Small intestine (tissue), 7 donors: ENCODE measurements around the gene IBTK. TPM values are rescaled to one million over a fixed set of nuclear protein-coding genes. Genes with fewer than 3 reads are reported as not detected.

ENCODE experiments used
- DNase-seq, 2 donors: peaks; one replicate each; pipeline versions ENCODE4 v3.0.0 to v3.0.0-alpha.2; 2013
- FAIRE-seq: peaks from 2 replicates; lab custom pipeline; 2012; peaks lifted over from hg19 to GRCh38; lab: Jason Lieb, UNC
- H3K27ac ChIP-seq, 3 donors: one replicate each; pipeline ENCODE4 v1.5.1; 2013; ENCODE audit warnings: low read length in 2 of 3, mild to moderate bottlenecking in 2 of 3, control low read depth in 1 of 3, inconsistent platforms in 1 of 3, low read depth in 1 of 3, moderate library complexity in 1 of 3
- H3K27me3 ChIP-seq, 3 donors: one replicate each; pipeline ENCODE4 v1.6.1; 2013; ENCODE audit warnings: low read length in 3 of 3, inconsistent platforms in 1 of 3; ENCODE audit not compliant: control insufficient read depth in 3 of 3, insufficient read depth in 3 of 3
- H3K36me3 ChIP-seq, 3 donors: one replicate each; pipeline ENCODE4 v1.6.1; 2013; ENCODE audit warnings: low read length in 3 of 3, inconsistent platforms in 1 of 3, low read depth in 1 of 3, mild to moderate bottlenecking in 1 of 3, moderate library complexity in 1 of 3; ENCODE audit not compliant: control insufficient read depth in 3 of 3, insufficient read depth in 2 of 3
- H3K4me1 ChIP-seq, 3 donors: one replicate each; pipeline ENCODE4 v1.6.1; 2013; ENCODE audit warnings: low read length in 2 of 3, inconsistent platforms in 1 of 3, low read depth in 1 of 3, mild to moderate bottlenecking in 1 of 3, moderate library complexity in 1 of 3; ENCODE audit not compliant: control insufficient read depth in 3 of 3, insufficient read depth in 2 of 3
- H3K4me3 ChIP-seq, 3 donors: one replicate each; pipeline ENCODE4 v1.5.1; 2013; ENCODE audit warnings: low read length in 3 of 3, control low read depth in 1 of 3, inconsistent platforms in 1 of 3, low read depth in 1 of 3, mild to moderate bottlenecking in 1 of 3, moderate library complexity in 1 of 3
- H3K9me3 ChIP-seq, 2 donors: one replicate each; pipeline ENCODE4 v1.6.1; 2013; ENCODE audit warnings: low read depth in 1 of 2, low read length in 1 of 2; ENCODE audit not compliant: control insufficient read depth in 2 of 2, insufficient read depth in 1 of 2
- WGBS, 3 donors: extraction: QIAGEN DNeasy Blood & Tissue Kit; methylation state at CpG; one replicate each; pipeline ENCODE4 v1.1.7; 2013; 5-methylcytosine and 5-hydroxymethylcytosine counted together
- polyA plus RNA-seq, 4 donors: library from polyadenylated mRNA; stranded (reverse) in 3 of 4; unstranded in 1 of 4; fragments of 200-250 nt in 3 of 4; fragments of 120-200 nt in 1 of 4; gene quantifications; one replicate each; pipeline versions ENCODE4 v1.2.1 to v1.2.3, GENCODE V29; 2013
- donor health status: healthy with polysubstance abuse.
- donor health status: control.
- donor health status: control.
- donor health status: Bipolar disorder and iron deficiency.
- donor health status: healthy.

Gene IBTK
- polyA plus RNA-seq, 4 donors, result 19.1 to 40.7 (median 28.9) TPM

DNA sequence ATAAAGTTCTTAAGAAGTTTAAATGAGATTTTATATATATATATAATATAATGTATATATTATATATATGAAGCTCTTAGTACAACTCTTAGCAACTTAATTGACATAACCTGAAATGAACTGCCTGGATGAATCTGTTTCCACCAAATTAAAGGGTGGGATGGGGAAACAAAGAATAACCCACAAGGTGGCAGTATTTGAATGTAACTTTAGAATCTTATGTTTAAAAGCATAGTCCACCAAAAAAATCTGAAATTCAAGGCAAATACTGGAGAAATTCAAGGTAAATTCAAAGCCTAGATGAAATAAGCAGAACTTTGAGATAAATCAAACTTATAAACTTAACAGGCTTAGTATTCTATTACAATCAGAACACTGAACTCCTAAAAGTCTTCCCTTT is 4.4 kb upstream of the IBTK start:
- H3K27ac ChIP-seq, result no peak overlapping the region
- H3K4me3 ChIP-seq, result no peak overlapping the region
- H3K4me1 ChIP-seq, result peaks cover 0 to 8% (median 3%) of the 10 kb centered on the region in 3 donors
- H3K36me3 ChIP-seq, result no peaks in the 10 kb centered on the region
- H3K9me3 ChIP-seq, result no peaks in the 10 kb centered on the region
- DNase-seq (peak; percentile 14 to 26), FAIRE-seq (no peak)
- H3K27me3 ChIP-seq, result peaks cover 0 to 2% (median 0%) of the 10 kb centered on the region in 3 donors

DNA sequence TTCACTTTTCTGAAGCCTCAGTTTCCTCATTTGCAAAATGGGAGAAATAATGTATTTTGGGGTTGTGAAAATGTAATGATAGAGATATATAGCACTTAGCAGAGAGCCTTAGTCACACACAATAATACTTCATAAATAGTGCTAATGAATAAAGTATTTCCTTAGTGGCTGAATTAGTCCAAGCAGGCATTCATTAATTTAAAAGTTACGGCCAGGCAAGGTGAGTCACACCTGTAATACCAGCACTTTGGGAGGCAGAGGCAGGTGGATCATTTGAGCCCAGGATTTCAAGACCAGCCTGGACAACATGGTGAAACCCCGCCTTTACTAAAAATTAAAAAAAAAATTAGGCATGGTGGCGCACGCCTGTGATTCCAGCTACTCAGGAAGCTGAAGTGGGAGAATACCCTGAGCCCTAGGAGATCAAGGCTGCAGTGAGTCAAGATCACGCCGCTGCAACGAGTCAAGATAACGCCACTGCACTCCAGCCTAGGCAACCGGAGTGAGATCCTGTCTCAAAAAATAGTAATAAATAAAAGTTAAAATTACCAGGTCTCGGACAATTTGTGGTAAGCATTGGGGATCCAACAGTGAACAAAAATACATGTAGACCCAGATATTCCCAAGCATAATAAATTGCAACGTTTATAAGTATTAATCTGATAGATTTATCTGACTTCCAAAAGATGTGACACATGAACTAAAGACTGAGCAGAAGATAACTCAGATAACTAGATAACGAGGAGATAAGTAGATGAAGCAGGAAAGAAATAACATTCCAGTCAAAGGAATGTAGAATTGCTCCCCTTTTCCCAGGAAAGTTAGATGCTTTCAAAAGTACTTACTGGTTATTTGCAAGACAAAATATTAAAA is 2.1 kb upstream of the IBTK start:
- FAIRE-seq (no peak), DNase-seq (no peak)
- Histone ChIP-seq H3K9me3 (no peaks in the 10 kb centered on the region), H3K4me3 (no peak overlapping the region), H3K27ac (no peak overlapping the region), H3K4me1 (peaks cover 0 to 14% (median 7%) of the 10 kb centered on the region in 3 donors), H3K27me3 (peaks cover 0 to 2% (median 0%) of the 10 kb centered on the region in 3 donors), H3K36me3 (no peaks in the 10 kb centered on the region)
- WGBS, 3 donors, result 83 to 91% (median 87%) methylated on average over 12 of the region's 12 CpGs

DNA sequence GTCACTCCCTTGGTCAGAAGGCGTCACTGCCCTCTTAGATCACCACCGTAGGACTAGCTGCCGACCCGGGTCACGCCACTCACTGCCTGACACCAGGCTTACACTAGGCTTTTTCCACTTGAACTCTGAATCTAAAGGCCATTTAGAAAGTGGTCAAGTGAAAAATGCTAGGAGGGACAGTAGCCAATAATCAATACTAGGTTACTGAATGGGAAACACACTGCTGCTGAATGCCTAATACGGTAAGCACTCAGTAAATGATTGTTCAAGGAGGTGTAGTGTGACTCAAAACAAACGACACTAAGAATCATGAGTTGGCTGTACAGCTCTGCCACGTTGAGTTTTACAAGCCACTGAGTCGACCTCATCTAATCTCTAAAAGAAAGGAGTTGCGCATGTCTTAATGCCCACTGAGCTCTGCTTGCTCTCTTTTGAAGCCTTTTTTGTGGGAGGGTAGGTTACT is 760 bp upstream of the IBTK start:
- WGBS, 3 donors, result 7 to 26% (median 9%) methylated on average over 10 of the region's 10 CpGs

DNA sequence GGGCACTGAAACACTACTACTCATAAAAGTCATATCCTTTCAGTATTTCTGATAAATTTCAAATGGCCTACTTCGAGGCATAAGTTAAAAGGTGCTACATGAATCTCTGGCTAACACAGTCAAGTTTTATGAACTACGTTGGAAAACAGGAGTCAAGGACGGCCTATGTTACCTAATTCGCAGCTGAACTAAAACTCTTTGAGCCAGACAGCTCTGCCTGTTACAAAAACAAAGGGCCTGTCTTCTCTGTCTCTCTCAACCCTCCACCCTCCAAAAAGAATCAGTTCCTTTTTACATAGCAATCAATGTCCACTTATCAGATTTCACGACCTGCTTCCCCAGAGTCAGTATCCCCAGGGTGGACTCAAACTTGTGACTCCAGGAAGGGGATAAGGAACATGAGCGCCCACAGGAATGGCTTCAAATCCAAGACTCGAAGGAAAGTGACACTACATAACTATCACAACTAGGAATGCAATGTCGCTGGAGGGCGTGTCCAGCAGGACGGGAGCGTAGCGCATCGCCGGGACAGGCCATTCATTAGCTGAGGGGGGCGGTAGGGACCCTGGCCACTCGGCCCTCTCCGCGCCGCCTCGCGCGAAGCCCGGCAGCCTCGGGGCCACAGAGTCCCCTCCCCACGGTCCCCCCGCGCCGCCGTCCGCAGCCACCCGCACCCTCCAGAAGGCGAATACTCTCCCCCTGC is 591 bp downstream of the IBTK start:
- peak; percentile 63 to 89 for DNase-seq
- Histone ChIP-seq H3K4me1 (peaks cover 0 to 14% (median 11%) of the 10 kb centered on the region in 3 donors), H3K36me3 (no peaks in the 10 kb centered on the region), H3K27ac (peak overlapping the region; percentile 93 to 99 (median 95)), H3K4me3 (peak overlapping the region; percentile 84 to 96 (median 85)), H3K9me3 (no peaks in the 10 kb centered on the region), H3K27me3 (peaks cover 0 to 2% (median 0%) of the 10 kb centered on the region in 3 donors)
- no peak for FAIRE-seq
- 1 to 2% (median 1%) methylated on average over 30 to 32 of the region's 32 CpGs for WGBS, 3 donors

More for the DNA sequence above, 760 bp upstream of the IBTK start:
- DNase-seq (peak; percentile 73 to 81), FAIRE-seq (no peak)
- Histone ChIP-seq H3K4me1 (peaks cover 0 to 14% (median 11%) of the 10 kb centered on the region in 3 donors), H3K9me3 (no peaks in the 10 kb centered on the region), H3K27ac (peak overlapping the region; percentile 93 to 99 (median 95)), H3K4me3 (peak overlapping the region; percentile 13 to 96 (median 85)), H3K36me3 (no peaks in the 10 kb centered on the region), H3K27me3 (peaks cover 0 to 2% (median 0%) of the 10 kb centered on the region in 3 donors)

DNA sequence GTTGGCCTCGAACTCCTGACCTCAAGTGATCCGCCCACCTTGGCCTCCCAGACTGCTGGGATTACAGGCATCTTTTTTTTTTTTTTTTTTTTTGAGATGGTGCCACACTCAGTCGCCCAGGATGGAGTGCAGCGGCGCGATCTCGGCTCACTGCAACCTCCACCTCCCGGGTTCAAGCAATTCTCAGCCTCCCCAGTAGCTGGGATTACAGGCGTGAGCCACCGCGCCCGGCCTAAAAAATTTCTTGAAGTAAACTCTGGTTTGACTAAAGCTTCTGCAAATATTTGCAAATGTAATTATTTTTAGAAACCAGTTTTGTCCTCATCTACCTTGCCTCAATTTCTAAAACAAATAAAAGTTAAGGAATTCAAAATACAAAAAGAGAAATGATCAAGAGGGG is 1.2 kb downstream of the IBTK start:
- no peak for DNase-seq
- H3K27ac ChIP-seq, result peak overlapping the region in 1 of 3 donors; percentile 99

DNA sequence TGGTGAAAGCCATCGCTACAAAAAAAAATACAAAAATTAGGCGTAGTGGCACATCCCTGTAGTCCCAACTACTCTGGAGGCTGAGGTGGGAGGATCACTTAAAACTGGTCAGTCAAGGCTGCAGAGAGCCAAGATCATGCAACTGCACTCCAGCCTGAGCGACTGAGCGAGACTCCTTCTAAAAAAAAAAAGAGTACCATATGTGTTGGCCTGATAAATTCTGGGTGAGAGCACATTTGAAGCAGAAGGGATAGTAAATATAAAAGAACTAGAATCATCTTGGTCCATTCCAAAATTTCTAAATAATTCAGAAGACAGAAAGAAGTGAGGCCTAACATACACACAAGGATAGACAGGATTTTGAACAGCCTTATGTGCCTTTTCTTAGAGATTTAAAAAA is 2.2 kb downstream of the IBTK start:
- Histone ChIP-seq H3K36me3 (no peaks in the 10 kb centered on the region), H3K4me1 (peaks cover 0 to 14% (median 11%) of the 10 kb centered on the region in 3 donors), H3K4me3 (no peak overlapping the region), H3K27me3 (peaks cover 0 to 2% (median 0%) of the 10 kb centered on the region in 3 donors), H3K9me3 (no peaks in the 10 kb centered on the region), H3K27ac (no peak overlapping the region)
- WGBS, 3 donors, result 96 to 98% (median 98%) methylated on average over 4 of the region's 4 CpGs
- FAIRE-seq (no peak), DNase-seq (no peak)

More for the DNA sequence above, 1.2 kb downstream of the IBTK start:
- no peak for FAIRE-seq
- Histone ChIP-seq H3K9me3 (no peaks in the 10 kb centered on the region), H3K36me3 (no peaks in the 10 kb centered on the region), H3K4me3 (peak overlapping the region in 2 of 3 donors; percentile 85 to 96), H3K27me3 (peaks cover 0 to 2% (median 0%) of the 10 kb centered on the region in 3 donors), H3K4me1 (peaks cover 0 to 14% (median 11%) of the 10 kb centered on the region in 3 donors)
- 65 to 85% (median 81%) methylated on average over 12 of the region's 12 CpGs for WGBS, 3 donors

DNA sequence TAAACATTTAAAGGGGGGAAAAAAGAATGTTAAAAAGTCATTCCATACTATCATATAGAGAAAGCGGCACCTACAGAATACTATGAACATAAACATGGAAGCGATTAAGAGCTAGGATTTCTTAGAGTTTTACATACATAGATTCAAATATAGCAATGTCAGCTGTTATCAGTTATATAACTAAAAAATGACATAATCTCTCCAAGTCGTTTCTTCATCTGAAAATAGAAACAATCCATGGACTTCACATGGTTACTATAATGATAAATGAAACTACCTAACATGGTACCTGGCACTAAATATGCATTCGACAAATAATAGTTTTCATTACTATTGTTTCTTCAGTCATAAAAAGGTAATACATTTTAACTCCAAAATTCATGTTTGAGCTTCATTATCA is 3.7 kb downstream of the IBTK start:
- Histone ChIP-seq H3K4me1 (peaks cover 0 to 11% (median 11%) of the 10 kb centered on the region in 3 donors), H3K9me3 (no peaks in the 10 kb centered on the region), H3K36me3 (peaks cover 0 to 6% (median 3%) of the 10 kb centered on the region in 3 donors), H3K27ac (no peak overlapping the region), H3K4me3 (no peak overlapping the region), H3K27me3 (no peaks in the 10 kb centered on the region)
- 75 to 77% (median 76%) methylated on average over 4 of the region's 4 CpGs for WGBS, 3 donors
- FAIRE-seq (no peak), DNase-seq (no peak)

DNA sequence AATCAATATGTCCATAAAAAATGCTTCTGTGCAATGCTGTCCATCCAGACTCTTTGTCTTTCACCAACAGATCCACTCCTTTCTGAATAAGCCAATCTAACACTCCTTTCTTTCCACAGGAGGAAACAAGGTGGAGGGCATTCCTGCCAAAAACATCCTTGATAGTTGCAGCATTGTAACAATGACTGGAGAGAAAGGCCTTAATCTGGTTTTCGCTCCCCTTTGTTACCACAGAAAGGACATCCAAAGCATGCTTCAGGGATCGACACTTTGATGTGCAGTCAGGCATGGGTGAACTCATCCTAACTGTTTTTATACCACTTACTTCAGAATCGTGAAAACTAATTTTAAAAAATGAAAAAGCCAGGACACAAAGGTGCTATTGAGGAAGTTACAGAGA is 7.4 kb downstream of the IBTK start:
- Histone ChIP-seq H3K27me3 (no peaks in the 10 kb centered on the region), H3K27ac (no peak overlapping the region), H3K4me3 (no peak overlapping the region), H3K4me1 (peaks cover 0 to 8% (median 0%) of the 10 kb centered on the region in 3 donors), H3K36me3 (peaks cover 0 to 20% (median 3%) of the 10 kb centered on the region in 3 donors), H3K9me3 (no peaks in the 10 kb centered on the region)
- 92 to 93% (median 92%) methylated on average over 3 of the region's 3 CpGs for whole genome bisulfite sequencing, 3 donors
- FAIRE-seq (no peak), DNase-seq (no peak)
